GM18498 (cell line): ENCODE measurements around the gene DSCAM.
"Not testable (repeated sequence)": the region's sequence is repeated elsewhere in the genome, so short reads cannot be mapped to it uniquely, and the experiment has no call there.

ENCODE experiments used
- ATAC-seq: cut with Tn5 transposase; IDR thresholded peaks from one replicate; pipeline ENCODE4 v1.9.1; 2021; ENCODE audit warnings: mild to moderate bottlenecking, moderate library complexity; ENCODE audit not compliant: unreplicated experiment

DSCAM gene

GRCh38 chr21:40074198-40074597 is 772.8 kb downstream of the DSCAM start:
- ATAC-seq = no peak

DNA sequence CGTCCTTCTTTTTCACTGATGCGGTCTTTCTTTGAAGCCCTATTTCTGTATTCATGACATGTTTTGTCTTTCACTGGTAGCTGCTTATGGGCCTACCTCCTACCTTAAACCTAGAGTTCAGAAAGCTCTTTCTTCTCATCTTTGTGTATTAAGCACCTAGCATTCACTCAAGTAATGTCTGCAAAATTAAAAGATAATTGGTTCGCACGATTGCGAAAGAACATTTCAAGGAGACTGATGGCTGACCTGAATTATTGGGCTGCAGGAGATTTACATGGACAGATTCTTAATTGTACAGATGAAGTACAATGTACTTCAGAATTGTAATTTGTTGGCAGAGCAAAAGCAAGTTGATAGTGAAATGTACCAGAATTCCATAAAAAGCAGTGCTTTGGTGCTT is 773.3 kb downstream of the DSCAM start:
- ATAC-seq = no peak

DNA sequence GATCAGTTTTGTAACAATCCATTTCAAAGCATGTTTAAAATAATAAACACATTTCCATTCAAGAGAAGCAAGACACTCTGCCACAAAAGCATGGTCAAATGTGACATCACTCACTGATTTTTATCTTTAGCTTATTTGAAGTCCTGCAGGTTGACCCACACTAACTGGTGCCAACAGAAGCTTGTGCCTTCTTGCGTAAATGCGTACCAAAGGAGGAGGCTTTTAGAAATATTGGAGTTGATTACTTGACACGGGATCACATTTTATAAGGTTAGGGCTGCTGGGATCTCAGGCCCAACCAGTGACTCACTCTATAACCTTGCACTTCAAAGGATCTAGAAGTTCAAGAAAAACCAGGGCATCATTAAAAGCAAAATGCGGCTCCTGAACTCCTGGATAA is 776.1 kb downstream of the DSCAM start:
- no peak for ATAC-seq

DNA sequence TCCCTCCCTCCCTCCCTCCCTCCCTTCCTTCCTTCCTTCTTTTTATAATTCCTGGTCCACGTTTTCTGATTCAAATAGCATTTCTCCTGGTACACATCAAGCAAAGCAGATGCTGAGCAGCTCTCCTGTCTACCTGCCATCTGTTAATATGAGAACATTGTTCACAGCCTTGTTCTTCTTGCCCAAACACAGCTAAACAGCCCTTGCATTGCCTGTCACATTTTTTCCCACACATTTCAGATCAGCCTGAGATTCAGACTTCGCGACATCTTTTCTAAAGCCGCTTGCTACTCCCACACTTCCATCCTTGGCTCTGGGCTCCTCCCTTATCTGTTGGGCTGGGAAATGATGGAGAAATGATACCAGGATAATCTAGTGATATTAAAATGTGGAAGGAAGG is 779.2 kb downstream of the DSCAM start:
- ATAC-seq = no peak

- no peak for ATAC-seq
Measured at GRCh38 chr21:40066221-40066620, 780.7 kb downstream of the DSCAM start.

DNA sequence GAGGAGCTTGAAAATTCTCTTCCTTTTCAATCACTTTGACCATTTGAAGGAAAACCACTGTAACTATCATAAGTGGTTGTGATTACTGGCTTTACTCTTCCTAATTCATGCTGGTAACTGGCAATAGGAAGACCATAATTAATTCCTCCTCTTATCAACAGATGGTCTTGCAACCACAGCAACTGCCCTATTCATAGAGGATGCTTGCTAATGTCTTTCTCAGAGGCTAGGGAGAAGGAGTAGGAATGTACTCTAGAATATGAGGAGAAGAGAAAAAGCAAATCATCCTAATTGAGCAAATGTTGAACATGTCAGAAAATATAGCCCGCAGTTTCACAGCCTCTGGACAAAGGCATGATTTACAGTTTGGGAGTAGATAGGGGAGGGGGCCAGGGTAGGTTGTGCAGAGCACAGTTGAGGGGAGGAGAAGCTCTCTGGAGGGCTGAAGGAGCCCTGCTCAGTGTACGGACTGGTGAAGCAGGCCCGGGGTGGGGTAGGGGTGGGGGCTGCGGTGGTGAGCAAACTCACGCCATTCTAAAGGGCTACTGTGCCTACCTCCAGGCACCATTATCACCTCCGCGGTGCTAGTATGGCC is 786.8 kb downstream of the DSCAM start:
- no peak for ATAC-seq

DNA sequence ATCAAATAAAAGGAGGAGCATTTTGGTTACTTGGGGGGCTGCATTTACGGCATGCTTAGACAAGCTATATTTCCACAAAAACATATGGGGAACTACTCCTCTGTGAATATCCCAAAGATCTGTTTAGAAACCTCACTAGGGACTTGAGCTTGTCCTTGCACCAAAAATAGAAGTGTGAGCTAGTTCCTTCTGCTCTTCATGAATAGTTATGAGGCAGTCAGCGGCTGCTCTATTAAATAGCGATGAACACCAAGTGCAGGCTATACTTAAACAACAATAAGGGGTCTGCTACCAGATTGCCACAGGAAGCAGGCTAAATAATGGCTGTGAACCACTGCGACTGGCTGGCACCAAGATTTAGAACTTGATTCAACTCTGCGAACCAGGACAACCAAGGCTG is 789.6 kb downstream of the DSCAM start:
- ATAC-seq = no peak

DNA sequence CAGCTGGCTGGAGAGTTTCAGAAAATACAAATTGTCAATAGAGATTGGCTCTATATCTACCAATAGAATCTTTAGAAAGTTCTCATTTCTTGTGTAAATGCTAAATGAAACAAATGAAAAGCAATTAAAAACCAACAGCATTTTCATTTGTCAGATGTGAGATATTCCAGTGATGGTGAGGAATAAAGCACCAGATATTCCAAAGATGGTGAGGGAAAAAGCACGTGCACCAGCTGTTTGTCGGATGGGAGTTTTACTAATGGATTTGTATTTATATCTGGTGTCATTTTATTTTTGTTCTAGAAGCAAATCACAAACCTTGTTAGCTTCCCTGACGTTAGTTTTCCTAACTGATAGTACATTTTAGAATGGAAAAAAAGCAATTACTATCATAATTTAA is 790.9 kb downstream of the DSCAM start:
- ATAC-seq = no peak

DNA sequence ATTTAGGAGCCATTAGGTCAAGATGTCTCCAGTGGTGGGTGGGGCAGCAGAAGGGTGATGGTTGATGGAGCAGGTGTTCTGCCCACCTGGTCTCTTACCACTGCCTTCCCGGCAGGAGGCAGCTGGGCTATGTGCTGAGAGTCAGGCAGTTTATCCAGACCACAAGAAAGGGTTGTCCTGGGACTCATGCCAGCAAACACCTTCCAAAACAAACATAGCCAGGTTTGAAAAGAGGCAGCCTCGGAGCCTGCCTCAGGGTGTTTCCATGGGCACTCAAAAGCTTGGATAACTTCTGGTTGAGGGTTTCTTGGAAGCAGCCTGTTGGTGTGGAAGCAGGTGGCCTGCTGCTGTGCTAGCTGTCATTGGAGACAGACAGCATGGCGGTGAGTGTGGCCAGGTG is 792.6 kb downstream of the DSCAM start:
- no peak for ATAC-seq

GRCh38 chr21:40053007-40053406 is 794.0 kb downstream of the DSCAM start:
- no peak for ATAC-seq

DNA sequence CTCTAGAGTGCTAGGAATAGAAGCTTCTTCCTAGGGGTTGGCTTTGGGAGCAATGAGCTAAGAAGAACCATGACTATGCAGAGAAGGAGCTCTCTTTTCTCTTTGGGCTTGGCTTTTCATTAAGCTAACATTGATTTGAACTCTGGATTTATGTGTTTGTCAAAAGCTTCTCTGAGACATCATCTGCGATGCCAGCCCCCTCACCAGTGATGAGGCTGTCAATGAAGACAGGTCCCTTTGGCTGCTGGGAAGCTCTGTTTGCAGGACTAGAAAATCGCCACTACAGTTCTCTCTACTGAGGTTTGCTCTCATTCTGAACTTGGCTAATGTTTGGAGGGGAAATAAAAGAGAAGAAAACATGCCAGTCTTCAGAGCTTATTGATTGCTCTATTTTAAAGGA is 794.7 kb downstream of the DSCAM start:
- no peak for ATAC-seq

- no peak for ATAC-seq
Measured at GRCh38 chr21:40051801-40052200, 795.2 kb downstream of the DSCAM start.

- ATAC-seq = no peak
Measured at GRCh38 chr21:40049931-40050290, 797.0 kb downstream of the DSCAM start.

DNA sequence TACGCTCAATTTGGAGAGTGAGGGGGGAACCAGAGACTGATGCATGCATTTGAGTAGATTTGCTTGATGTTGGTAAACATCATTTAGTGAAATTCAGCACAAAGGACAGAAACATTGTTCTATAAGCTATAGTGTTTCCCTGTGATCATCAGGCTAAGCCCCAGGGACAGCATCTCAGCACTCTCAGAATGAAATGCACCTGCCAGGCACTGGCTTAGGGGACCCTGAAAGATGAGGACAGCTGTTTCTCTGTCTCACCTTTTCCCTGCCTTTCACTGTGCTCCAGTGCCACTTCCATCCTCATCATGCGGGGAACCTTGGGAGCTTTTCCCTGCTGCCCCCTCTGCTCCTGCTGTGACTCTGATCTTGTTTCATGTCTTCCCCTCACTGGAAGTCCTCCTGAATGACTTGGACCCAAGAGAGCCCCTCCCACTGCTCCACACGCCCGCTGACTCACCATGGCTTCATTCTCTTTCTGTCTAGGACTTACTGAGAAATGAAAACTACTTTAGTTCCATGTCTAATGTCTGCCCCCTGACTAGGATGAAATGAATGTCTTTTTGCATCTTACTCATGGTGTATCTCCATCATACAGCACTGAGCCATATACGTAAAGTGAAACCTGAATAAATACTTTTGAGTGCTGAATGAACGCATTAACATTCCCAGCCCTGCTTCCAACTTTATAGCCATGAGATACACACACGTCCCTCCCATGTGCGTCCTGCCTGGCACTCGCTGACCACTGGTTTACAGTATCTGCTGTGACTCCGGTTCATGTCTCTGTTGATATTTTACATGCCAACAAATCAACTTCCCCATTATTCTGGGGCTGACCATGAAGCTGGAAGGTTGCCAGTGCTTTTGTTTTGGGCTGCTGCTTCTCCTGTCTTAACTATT is 797.7 kb downstream of the DSCAM start:
- no peak for ATAC-seq

- no peak for ATAC-seq
Measured at GRCh38 chr21:40047993-40048730, 798.8 kb downstream of the DSCAM start.

GRCh38 chr21:40047211-40047610 is 799.7 kb downstream of the DSCAM start:
- no peak for ATAC-seq

- ATAC-seq = no peak
Measured at GRCh38 chr21:40043866-40044265, 803.1 kb downstream of the DSCAM start.

DNA sequence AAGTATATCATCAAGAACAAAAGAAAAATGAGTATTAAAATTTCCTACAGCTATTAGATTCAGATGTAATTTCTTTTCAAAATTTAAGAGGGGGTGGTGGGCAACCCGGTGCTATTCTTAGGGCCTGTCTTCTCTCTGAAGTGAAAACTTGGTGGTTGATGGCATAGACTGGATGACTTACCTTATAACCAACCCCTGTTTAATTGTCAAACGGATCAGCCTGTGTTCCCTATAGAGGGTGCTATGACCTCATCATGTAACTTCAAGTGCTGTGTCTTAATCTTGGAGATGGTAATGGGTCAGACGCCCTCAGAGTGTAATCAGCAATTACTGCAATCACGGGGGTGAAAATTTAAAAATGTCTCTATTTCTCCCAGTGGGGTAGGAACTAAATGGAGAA is 803.5 kb downstream of the DSCAM start:
- ATAC-seq = no peak

DNA sequence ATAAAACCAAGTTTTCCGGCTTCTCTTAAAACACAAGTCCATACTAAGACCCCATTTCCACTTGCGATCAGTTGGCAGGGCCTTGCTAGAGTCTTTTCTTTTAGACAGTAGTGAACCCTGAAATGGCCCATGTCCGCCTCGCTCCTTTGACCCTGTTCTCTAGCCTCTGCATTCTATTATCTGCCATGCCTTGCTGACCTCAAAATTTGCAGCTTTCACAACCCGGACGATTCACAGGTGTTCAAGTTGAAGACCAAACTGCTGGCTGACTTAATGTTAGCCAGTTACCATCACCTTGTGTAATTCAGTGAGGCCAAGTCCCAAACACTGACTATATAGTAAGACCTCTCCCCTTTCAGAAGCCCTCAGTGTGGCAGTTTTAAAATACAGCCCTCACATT is 805.5 kb downstream of the DSCAM start:
- no peak for ATAC-seq

DNA sequence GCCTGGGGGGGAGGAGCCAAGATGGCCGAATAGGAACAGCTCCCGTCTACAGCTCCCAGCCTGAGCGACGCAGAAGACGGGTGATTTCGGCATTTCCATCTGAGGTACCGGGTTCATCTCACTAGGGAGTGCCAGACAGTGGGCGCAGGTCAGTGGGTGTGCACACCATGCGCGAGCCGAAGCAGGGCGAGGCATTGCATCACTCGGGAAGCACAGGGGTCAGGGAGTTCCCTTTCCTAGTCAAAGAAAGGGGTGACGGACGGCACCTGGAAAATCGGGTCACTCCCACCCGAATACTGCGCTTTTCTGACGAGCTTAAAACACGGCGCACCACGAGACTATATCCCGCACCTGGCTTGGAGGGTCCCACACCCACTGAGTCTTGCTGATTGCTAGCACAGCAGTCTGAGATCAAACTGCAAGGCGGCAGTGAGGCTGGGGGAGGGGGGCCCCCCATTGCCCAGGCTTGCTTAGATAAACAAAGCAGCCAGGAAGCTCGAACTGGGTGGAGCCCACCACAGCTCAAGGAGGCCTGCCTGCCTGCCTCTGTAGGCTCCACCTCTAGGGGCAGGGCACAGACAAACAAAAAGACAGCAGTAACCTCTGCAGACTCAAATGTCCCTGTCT is 813.7 kb downstream of the DSCAM start:
- not testable (repeated sequence) for ATAC-seq

- ATAC-seq = no peak
Measured at GRCh38 chr21:40029888-40030287, 817.1 kb downstream of the DSCAM start.
